Measurements from ENCODE around the gene RFX7. TPM values are rescaled to one million over a fixed set of nuclear protein-coding genes. Genes with fewer than 3 reads are reported as not detected.
"Not testable (repeated sequence)": the region's sequence is repeated elsewhere in the genome, so short reads cannot be mapped to it uniquely, and the experiment has no call there.

Gene RFX7
- polyA plus RNA-seq (ENCODE audit: insufficient read length in 4 of 4) = 10 to 100 TPM; 19.7 to 24.1 (median 23.3) TPM

DNA sequence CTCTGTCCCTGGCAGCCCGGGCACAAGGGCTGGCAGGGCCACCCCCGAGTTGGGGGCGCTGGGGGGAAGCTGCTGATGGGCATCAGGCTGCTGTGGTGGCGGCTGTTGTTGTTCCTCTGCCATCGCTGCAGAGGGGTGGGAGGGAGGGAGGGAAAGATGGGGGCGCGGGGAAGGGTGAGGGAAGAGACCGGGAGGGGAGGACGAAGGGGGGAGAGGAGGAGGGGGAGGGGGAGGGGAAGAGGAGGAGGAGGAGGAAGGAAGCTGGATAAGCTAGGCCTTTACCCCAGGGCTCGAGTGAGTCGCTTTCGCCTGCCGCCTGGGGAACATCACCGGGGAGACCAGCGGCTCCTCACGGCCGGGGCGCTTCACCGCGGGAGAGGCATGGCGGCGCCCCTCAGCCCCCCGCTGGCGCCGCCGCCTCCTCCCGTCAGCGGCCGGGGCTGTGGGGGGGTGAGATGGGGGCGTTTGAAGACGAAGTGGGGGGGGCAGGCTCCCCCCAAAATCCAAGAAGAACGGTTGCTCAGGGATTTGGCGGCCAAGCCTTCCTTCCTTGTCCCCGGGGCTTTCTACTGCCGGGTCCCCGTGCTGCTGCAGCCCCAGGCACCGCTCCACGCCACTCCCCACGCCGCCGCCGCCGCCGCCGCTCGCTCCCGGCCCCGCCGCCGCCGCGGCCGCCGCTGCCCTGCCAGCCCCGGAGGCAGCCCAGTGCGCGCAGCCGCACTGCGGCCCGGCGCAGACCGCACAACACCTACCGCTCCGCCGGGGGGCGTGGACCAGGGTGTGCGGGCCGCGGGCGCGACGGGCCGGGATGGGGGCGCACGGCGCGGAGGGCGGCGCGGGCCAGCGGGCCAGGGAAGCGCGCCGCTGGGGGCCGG lies at the start of gene RFX7:
RFX7 (minus strand) TSS at position 717 of the 875 bp plus-strand sequence; CDS start at position 123, 594 bp downstream.
- DNase-seq (ENCODE audit: low read depth in 4 of 4, low spot score in 3 of 4) = peak; percentile 49 to 68 (median 54)

- DNase-seq (ENCODE audit: low read depth in 4 of 4, low spot score in 3 of 4) = no peak
Observed at GRCh38 chr15:56292546-56293316, 49.1 kb upstream of the RFX7 start.

DNA sequence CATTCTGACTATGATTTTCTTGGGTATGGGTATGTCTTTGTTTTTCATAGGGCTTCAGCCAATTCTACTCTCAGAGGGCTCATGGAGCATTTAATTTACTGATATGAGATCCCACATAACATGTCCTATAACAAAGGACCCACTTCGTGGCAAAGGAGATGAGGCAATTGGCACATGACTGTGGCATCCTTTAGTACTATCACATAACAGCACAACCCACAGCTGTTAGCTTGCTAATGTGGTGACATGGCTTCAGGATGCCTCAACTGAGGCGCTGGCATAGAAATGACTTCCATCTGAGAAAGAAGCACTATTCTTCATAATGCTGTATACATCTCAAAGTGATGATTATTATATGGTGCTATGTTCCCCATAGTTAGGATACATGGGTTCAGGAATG lies 48.1 kb upstream of the RFX7 start:
- DNase-seq (ENCODE audit: low read depth in 4 of 4, low spot score in 3 of 4) = no peak

DNA sequence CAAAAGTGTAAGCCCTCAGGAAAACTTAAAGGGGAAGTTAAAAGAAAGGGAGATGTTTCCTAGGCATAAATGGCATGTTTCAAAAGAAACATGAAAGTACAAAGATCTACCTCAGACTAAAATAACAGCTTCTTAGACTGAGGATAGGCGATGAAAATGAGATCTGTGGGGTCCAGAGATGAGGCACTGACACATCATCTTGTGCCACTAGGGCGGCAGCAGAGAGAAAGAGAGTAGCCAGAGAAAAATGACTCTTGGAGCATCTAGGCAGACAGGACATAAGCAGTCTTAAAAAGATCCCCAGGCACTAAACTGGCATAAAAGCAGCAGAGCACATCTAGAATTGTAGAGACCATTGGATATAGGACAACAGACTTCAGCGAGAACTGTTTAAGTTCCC lies 42.5 kb upstream of the RFX7 start:
- no peak for DNase-seq (ENCODE audit: low read depth in 4 of 4, low spot score in 3 of 4)

DNA sequence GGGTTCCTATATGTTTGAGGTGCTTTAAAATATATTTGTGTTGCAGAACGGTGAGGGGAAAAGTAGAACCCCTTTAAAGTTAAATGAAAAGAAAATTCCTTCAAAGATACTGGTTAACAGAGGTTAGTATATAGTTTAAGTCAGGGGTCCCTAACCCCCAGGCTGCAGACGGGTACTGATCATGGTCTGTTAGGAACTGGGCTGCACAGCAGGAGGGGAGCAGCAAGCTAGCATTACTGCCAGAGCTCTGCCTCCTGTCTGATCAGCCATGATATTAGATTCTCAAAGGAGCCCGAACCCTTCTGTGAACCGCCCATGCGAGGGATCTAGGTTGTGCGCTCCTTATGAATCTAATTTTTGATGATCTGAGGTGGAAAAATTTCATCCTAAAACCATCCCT lies 37.5 kb upstream of the RFX7 start:
- no peak for DNase-seq (ENCODE audit: low read depth in 4 of 4, low spot score in 3 of 4)

- no peak for DNase-seq (ENCODE audit: low read depth in 4 of 4, low spot score in 3 of 4)
Observed at GRCh38 chr15:56273724-56274123, 30.0 kb upstream of the RFX7 start.

DNA sequence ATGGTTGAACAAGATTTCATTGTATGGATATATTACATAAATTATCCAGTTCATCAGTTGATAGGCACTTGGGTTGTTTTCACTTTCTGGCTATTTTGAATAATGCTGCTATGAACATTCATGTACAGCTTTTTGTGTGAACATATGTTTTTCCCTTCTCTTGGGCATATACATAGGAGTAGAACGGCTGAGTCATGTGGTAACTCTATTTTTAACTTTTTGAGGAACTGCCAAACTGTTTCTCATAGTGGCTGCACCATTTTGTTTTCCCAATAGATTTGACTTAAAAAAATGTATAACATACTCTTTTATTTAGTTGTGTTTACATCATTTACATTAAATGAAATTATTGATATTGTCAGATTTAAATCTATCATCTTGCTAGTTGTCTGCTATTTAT lies 28.8 kb upstream of the RFX7 start:
- no peak for DNase-seq (ENCODE audit: low read depth in 4 of 4, low spot score in 3 of 4)

GRCh38 chr15:56266465-56266864 lies 22.8 kb upstream of the RFX7 start:
- not testable (repeated sequence) for DNase-seq (ENCODE audit: low read depth in 4 of 4, low spot score in 3 of 4)

DNA sequence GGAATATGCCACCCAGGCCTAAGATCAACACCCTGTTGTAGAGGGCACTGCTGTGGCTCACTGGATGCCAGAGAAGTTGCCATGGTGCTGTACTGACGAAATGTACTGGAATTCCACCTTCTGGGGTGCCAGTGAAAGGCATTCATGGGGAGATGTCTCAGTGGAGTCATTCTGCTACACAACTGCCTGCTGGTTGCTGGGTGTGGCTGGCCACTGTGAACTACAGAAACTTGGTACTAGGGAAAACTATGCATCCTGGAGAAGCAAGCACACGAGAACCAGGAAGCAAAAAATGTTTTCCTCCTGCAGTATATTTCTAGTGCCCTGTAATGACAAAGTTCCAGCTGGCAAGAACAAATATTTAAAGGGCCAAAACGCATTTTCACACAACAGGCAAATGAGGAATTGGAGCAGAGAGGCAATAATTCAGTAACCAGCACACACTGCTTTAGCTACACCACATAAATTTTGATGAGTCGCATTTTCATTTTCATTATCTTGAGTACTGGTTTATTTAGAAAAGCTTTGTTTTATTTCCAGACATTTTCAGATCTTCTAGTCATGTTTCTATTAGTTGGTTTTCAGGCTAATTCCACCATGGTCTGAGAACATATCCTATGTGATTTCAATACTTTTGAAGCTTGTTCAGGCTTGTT lies 18.3 kb upstream of the RFX7 start:
- no peak for DNase-seq (ENCODE audit: low read depth in 4 of 4, low spot score in 3 of 4)

- not testable (repeated sequence) for DNase-seq (ENCODE audit: low read depth in 4 of 4, low spot score in 3 of 4)
Observed at GRCh38 chr15:56257306-56257705, 13.6 kb upstream of the RFX7 start.

GRCh38 chr15:56254265-56254664 lies 10.6 kb upstream of the RFX7 start:
- no peak for DNase-seq (ENCODE audit: low read depth in 4 of 4, low spot score in 3 of 4)

DNA sequence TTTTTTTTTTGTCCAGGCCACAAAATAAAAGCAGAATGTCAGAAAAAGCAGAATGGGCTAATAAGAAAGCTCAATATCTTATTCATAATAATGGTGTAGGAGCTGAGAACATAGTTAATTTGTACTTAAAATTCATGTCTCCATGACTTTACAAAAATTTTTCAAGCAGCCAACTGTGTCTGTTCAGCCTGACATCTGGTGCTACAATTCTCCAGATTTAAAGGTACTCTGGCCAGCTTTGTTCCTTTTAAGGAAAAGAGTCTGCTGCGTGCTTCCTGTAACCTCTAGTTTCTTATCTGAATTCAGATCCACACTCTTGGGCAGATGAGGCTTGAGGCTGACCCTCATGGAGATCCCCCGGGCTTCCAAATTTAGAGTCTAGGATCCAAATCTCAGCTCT lies 8.7 kb upstream of the RFX7 start:
- DNase-seq (ENCODE audit: low read depth in 4 of 4, low spot score in 3 of 4) = no peak

DNA sequence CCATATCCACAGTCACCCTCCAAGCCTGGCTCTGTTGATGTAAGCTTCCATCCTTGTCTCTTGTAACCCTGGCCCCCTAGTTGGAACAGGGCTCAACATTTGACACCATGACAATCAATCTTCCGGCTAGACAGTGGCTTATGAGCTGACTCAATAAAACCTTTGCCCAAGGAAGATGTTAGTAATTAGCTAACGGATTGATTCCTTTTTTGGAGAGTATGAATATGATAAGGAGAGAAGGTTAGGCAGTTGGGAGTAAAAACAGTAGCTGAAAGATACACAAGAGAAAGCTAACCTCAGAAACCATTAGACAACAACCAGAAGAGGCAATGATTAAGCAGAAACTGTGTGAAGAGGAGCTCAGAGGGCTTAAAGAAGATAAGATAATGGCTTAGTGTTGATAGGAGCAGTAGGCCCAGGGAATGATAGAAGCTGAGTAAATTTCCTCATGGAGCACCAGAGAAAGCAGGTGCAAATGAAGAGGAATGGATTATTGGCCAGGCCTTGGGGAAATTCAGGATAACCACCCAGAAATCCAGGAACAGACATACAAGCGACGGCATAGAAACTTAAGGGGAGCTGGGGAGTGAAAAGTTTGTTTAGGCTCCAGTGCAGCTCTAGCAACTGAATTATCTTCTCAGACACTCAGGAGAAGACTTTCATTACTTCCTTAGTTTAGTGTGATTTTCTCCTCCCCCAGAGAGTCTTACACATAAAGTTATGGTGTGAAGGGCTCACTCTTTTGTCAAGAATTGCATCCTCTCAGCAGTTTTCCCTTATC lies 7.8 kb upstream of the RFX7 start:
- no peak for DNase-seq (ENCODE audit: low read depth in 4 of 4, low spot score in 3 of 4)

DNA sequence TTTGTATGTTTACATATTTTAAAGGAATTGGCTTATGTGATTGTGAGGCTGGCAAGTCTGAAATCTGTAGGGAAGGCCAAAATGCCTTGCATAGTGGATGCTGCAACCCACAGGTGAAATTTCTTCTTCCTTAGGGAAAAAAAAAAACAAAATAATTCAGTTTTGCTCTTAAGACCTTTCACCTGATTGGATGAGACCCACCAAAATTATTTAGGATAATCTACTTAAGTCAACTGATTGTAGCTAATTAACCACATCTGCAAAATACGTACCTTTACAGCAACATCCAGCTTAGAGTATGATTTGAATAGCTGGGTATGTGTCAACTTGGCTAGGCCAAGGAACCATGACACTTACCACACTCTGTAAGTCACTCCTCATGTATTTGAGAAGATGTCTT lies 6.9 kb upstream of the RFX7 start:
- no peak for DNase-seq (ENCODE audit: low read depth in 4 of 4, low spot score in 3 of 4)

- peak in 2 of 4 donors; percentile 35 to 52 for DNase-seq (ENCODE audit: low read depth in 4 of 4, low spot score in 3 of 4)
Observed at GRCh38 chr15:56249092-56249491, 5.4 kb upstream of the RFX7 start.

GRCh38 chr15:56248311-56248992 lies 4.8 kb upstream of the RFX7 start:
- no peak for DNase-seq (ENCODE audit: low read depth in 4 of 4, low spot score in 3 of 4)

GRCh38 chr15:56247266-56247665 lies 3.6 kb upstream of the RFX7 start:
- DNase-seq (ENCODE audit: low read depth in 4 of 4, low spot score in 3 of 4) = no peak

GRCh38 chr15:56245871-56246814 lies 2.5 kb upstream of the RFX7 start:
- peak; percentile 45 to 62 (median 52) for DNase-seq (ENCODE audit: low read depth in 4 of 4, low spot score in 3 of 4)

Data from right renal pelvis (tissue), 4 donors.